NT2/D1 (cell line): ENCODE results near the gene ZNF474.

Experiments
- YY1 ChIP-seq: IDR thresholded peaks from 2 replicates; pipeline ENCODE4 v1.6.1; 2011; ENCODE audit not compliant: insufficient read length, insufficient read depth
- ZNF274 ChIP-seq: IDR thresholded peaks from 2 replicates; pipeline ENCODE4 v1.6.1; 2011; ENCODE audit warnings: mild to moderate bottlenecking, low read depth, low read length

DNA sequence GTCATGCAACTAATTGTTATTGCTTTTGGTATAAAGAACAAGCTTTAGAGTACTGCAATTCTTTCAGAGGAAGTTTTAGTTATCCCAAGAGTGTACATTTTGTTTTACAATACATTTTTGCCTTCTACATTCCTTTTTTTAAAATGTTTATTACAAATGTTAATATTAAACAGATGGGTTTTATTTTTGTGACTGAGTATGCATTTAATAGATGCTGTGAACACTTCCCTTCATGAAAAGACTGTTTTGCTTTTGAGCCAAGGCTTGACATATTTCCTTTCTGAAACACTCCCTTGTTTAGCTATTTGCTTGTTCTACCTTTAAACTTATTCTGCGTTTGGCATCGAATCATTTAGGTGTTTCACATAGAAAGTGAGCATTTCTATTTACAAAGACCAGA lies 14.8 kb upstream of the ZNF474 start:
- TF ChIP-seq YY1 (no peak), ZNF274 (no peak)
